PC-3 (cell line): Measurements from ENCODE around the gene DBT.

Experiments
- CTCF ChIP-seq: fragments of 300-600 bp; sonication (generic); conservative IDR thresholded peaks from 2 replicates; pipeline ENCODE4 v1.5.1; 2017; ENCODE audit warnings: antibody characterized with exemption, low read depth, mild to moderate bottlenecking, low read length
- EZH2 ChIP-seq: fragments of 300-600 bp; sonication (generic); IDR thresholded peaks from one replicate; pipeline ENCODE4 v1.6.1; 2017; ENCODE audit warnings: antibody characterized with exemption, mild to moderate bottlenecking, low read length; ENCODE audit not compliant: unreplicated experiment
- EZH2phosphoT487 ChIP-seq: fragments of 300-600 bp; sonication (generic); IDR thresholded peaks from 2 replicates; pipeline ENCODE4 v1.6.1; 2018; ENCODE audit warnings: mild to moderate bottlenecking, antibody characterized with exemption, low read length, borderline replicate concordance

- TF ChIP-seq EZH2 (no peak), CTCF (no peak), EZH2phosphoT487 (no peak)
Measured at GRCh38 chr1:100219883-100220282, 29.8 kb downstream of the DBT start.
